A549 treated with ZK216348 at 1 μM for 4 hours (cell line): Measurements from ENCODE around the gene BCAP29. TPM values are rescaled to one million over a fixed set of nuclear protein-coding genes. Genes with fewer than 3 reads are reported as not detected.

Experiments
- total RNA-seq: library from RNA; stranded (reverse); fragments of 200-300 nt; extraction: Qiagen RNA extraction; gene quantifications from 5 replicates; pipeline ENCODE4 v1.2.3, GENCODE V29; 2022; ENCODE audit warnings: low read depth

The BCAP29 gene
- 25.2 to 55.7 TPM (median 39.8 TPM) in 5 replicates for total RNA-seq

GRCh38 chr7:107579885-107580715 lies at the start of gene BCAP29:
Gene BCAP29, plus strand, starts transcription at chr7:107580246. Its CDS starts 527 bp downstream, at chr7:107580773.

GRCh38 chr7:107563775-107564552 lies 16.1 kb upstream of the BCAP29 start, which contains the start of the genes COG5 and DUS4L:
Gene COG5, minus strand, starts transcription at chr7:107563920. Its CDS starts 24 bp downstream, at chr7:107563896.
Gene DUS4L, plus strand, starts transcription at chr7:107563971. Its CDS starts 3,100 bp downstream, at chr7:107567071.

GRCh38 chr7:107660381-107661080 lies 80.5 kb downstream of the BCAP29 start, which contains the start of gene SLC26A4:
Gene SLC26A4, plus strand, starts transcription at chr7:107660828. Its CDS starts 814 bp downstream, at chr7:107661642.

Other genes with a start within 250 kb of the BCAP29 start
- not detected in 5 replicates for gene GPR22, start 110.2 kb upstream of the BCAP29 start, total RNA-seq
- 9.5 to 13.2 TPM (median 11.0 TPM) in 5 replicates for gene COG5, start 16.3 kb upstream of the BCAP29 start, total RNA-seq
- 6.6 to 10.8 TPM (median 10.4 TPM) in 5 replicates for gene DUS4L, start 16.3 kb upstream of the BCAP29 start, total RNA-seq
- 0.11 to 0.23 TPM in 2 of 5 replicates, not detected in the others for gene SLC26A4, start 80.6 kb downstream of the BCAP29 start, total RNA-seq
- gene CBLL1, start 163.9 kb downstream of the BCAP29 start, total RNA-seq = 26.0 to 60.6 TPM (median 34.2 TPM) in 5 replicates
- gene SLC26A3, start 223.0 kb downstream of the BCAP29 start, total RNA-seq = not detected in 5 replicates